ENCODE data around the gene SDF4.

The SDF4 gene

GRCh38 chr1:1240822-1241587 is 9.2 kb upstream of the SDF4 start:
- no peak for DNase-seq

- no peak for DNase-seq
Measured at GRCh38 chr1:1240348-1240732, 8.5 kb upstream of the SDF4 start.

GRCh38 chr1:1239614-1240347 is 8.0 kb upstream of the SDF4 start:
- no peak for DNase-seq

- no peak for DNase-seq
Measured at GRCh38 chr1:1239227-1239613, 7.4 kb upstream of the SDF4 start.

- no peak for DNase-seq
Measured at GRCh38 chr1:1238702-1239178, 6.9 kb upstream of the SDF4 start.

- DNase-seq, result no peak
Measured at GRCh38 chr1:1237874-1238701, 6.3 kb upstream of the SDF4 start.

GRCh38 chr1:1236945-1237873 is 5.4 kb upstream of the SDF4 start:
- no peak for DNase-seq

GRCh38 chr1:1236176-1236763 is 4.5 kb upstream of the SDF4 start:
- no peak for DNase-seq

GRCh38 chr1:1235016-1235744 is 3.4 kb upstream of the SDF4 start:
- DNase-seq, result no peak

GRCh38 chr1:1234180-1234808 is 2.5 kb upstream of the SDF4 start:
- no peak for DNase-seq

- DNase-seq, result no peak
Measured at GRCh38 chr1:1233567-1233892, 1.7 kb upstream of the SDF4 start.

GRCh38 chr1:1232796-1233566 is 1.2 kb upstream of the SDF4 start:
- no peak for DNase-seq

GRCh38 chr1:1232208-1232795 is 501 bp upstream of the SDF4 start, which contains the start of gene B3GALT6:
B3GALT6 (plus strand) TSS chr1:1232237; CDS start chr1:1232279, 42 bp downstream.
- no peak for DNase-seq

- no peak for DNase-seq
Measured at GRCh38 chr1:1230656-1231399, 973 bp downstream of the SDF4 start.

- DNase-seq, result no peak
Measured at GRCh38 chr1:1229770-1230169, 2.0 kb downstream of the SDF4 start.

GRCh38 chr1:1228596-1229321 is 3.0 kb downstream of the SDF4 start:
- no peak for DNase-seq

GRCh38 chr1:1228187-1228586 is 3.6 kb downstream of the SDF4 start:
- no peak for DNase-seq

GRCh38 chr1:1227386-1227785 is 4.4 kb downstream of the SDF4 start:
- DNase-seq, result no peak
